Stimulated activated naive CD8-positive, alpha-beta T cell treated with anti-CD3 and anti-CD28 coated beads, Interleukin-15, Interleukin-2, amounts not matched to agents 100 U/mL and 50 U/mL, for 24 hours (primary cell): ENCODE data around the gene BRI3.

Experiments used
- ATAC-seq: fragments of 150-1000 bp; cut with Tn5 transposase; one replicate; pipeline ENCODE4 v1.10.0; 2021
- DNase-seq: peaks from one replicate; pipeline ENCODE4 v3.0.0; 2021

The BRI3 gene, protein sequence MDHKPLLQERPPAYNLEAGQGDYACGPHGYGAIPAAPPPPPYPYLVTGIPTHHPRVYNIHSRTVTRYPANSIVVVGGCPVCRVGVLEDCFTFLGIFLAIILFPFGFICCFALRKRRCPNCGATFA

DNA sequence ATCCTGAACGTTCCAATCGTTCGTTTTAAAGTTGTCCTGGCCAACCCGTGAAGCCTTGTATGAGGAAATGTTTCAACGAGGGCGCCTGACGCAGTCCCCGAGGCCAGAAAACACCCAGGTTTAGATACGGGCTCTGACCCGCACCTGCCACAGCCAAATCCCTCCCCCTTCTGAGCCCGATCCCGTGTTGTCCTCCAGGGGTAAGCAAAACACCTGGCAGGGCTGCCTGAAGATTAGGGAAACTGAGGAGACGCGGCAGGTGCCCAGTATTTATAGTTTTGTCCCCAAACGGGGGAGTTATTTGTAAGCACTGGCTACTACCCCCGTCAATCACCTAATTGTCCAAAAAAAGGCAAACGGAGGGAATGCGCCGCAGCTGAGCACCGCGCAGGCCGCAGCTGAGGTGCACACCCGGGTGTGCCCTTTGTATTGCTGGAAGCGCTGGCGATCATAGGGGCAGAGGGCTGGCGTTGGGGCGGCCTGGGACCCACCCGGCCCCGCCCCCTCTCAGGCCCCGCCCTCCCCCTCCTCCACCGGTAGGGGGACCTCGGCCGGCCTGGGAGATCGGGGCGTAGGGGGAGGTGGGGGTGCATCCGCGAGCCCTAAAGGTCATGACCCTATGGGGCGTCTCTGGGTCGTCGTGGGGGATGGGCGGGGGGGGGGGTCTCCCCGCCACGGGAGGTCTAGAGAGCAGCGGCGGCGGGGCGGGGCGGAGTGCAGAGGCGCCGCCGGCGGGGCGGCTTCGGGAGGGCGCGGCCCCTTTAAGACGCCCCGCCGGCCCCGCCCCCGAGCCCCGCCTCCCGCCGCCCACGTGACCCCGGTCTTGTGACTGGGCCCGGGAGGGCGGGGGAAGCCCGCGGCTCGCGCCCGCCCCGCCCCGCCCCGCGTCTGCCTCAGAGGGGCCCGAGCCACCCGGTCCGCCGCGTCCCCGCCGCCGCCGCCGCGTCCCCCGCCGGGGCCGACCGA lies at the start of gene BRI3:
BRI3 (plus strand) TSS at position 896 of the 966 bp plus-strand sequence. CDS start 110 bp downstream, outside the sequence.
- ATAC-seq = peak; percentile 86
- DNase-seq = peak; percentile 92

DNA sequence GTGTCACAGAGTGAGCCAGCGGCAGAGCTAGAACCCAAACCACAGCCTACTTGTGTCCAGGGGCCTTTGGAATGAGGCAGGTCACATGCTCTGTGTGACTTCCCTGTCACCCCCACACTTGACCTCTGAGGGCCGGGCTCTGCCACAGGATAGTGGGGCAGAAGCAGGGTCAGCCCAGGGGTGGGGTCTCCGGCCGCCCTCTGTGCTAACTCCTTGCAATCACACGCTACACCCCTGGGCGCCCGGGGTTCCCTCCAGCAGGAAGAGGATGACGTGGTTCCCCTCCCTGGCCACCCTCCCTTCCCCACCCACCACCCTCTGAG lies 49.3 kb upstream of the BRI3 start:
- no peak for ATAC-seq

GRCh38 chr7:98232799-98233198 lies 48.7 kb upstream of the BRI3 start:
- DNase-seq (no peak), ATAC-seq (no peak)

More for the DNA sequence above, 49.3 kb upstream of the BRI3 start:
- no peak for DNase-seq

GRCh38 chr7:98233219-98234070 lies 48.0 kb upstream of the BRI3 start:
- DNase-seq (no peak), ATAC-seq (no peak)

GRCh38 chr7:98234429-98235147 lies 46.9 kb upstream of the BRI3 start:
- DNase-seq = no peak
- ATAC-seq = no peak

DNA sequence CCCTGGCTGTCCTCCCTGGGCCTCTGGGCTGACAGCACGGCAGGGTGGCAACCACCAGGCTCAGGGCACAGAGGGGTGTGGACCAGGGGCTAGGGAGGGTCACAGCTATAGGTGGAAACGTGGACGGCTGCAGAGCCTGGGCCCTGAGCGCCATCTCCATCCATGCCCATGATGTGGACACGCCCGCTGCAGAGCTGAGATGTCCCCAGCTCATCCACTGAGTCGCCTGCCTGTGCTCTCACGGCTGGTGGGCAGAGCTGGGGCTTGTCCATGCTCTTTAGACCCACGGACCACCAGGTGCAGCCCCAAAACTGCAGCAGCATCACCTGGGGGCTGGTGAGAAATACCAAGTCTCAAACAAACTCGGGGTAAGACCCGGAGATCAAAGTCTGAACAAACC lies 45.6 kb upstream of the BRI3 start:
- DNase-seq = no peak
- no peak for ATAC-seq

- ATAC-seq (no peak), DNase-seq (no peak)
Measured at GRCh38 chr7:98236355-98237185, 44.9 kb upstream of the BRI3 start.

- no peak for ATAC-seq
- DNase-seq = no peak
Measured at GRCh38 chr7:98238076-98238475, 43.4 kb upstream of the BRI3 start.

DNA sequence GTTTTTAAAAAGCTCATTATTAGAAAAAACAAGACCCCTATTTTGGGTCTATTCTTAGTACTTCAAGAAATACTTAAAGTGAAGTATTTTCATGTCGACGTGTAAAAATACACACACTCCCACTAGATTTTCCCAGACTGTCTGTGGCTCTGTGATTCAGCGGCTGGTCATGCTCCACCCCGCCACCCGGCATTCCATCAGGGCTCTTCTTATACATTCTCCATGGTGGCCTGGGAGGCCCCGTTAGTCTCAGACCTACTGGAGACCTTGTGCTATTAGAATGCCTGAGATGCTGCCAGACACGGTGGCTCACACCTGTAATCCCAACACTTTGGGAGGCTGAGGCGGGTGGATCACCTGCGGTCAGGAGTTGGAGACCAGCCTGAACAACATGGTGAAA lies 42.5 kb upstream of the BRI3 start:
- ATAC-seq (no peak), DNase-seq (no peak)

- DNase-seq = peak; percentile 43
- ATAC-seq = peak; percentile 36
Measured at GRCh38 chr7:98240961-98241673, 40.4 kb upstream of the BRI3 start.

- ATAC-seq (no peak), DNase-seq (no peak)
Measured at GRCh38 chr7:98241674-98242241, 39.7 kb upstream of the BRI3 start.

DNA sequence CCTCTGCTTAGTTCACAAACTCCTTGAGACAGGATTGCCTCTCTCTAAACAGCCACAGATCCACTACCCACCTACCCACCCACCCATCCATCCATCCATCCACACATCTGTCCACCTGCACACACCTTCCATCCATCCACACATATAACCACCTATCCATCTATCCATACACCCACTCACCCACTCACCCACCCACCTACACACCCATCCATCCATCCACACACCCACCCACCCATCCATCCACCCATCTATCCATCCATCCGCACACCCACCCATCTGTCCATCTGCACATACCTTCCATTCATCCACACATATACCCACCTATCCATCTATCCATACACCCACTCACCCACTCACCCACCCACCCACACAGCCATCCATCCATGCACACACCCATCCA lies 39.1 kb upstream of the BRI3 start:
- no peak for ATAC-seq
- DNase-seq = no peak

DNA sequence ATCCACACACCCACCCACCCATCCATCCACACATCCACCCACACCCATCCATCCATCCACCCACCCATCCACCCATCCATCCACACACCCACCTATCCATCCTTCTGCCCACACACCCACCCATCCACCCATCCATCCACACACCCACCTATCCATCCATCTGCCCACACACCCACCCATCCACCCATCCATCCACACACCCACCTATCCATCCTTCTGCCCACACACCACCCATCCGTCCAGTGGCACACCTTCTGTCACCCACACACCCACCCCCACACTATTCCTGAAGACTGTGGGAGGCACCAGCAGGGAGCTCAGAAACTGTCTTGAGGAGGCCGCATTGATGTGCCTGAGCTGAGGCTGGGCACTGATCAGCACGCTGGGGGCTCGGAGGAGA lies 38.6 kb upstream of the BRI3 start:
- no peak for ATAC-seq

DNA sequence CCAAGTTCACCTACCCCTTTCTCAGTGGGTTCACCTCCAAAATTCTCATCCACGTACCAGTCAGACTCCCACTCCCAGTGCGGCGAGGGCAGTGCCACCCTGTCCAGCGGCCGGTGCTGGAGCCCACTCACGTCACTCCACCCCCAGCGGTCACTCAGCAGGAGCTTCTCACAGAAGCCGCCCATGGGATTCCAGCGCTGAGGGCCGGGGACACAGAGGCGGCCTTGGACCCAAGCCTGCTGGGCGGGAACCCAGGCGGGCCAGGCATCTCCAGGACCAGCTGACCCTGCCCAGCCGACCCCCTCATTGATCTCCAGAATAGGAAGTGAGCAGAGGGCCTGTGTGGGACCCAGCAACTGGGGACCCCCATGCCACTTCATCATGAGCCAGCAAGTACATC lies 36.6 kb upstream of the BRI3 start:
- ATAC-seq (no peak), DNase-seq (no peak)

More for the DNA sequence above, 38.6 kb upstream of the BRI3 start:
- DNase-seq = no peak

- ATAC-seq (no peak), DNase-seq (no peak)
Measured at GRCh38 chr7:98248156-98248555, 33.3 kb upstream of the BRI3 start.

- ATAC-seq (no peak), DNase-seq (no peak)
Measured at GRCh38 chr7:98249106-98249505, 32.4 kb upstream of the BRI3 start.

- DNase-seq = peak; percentile 37
- ATAC-seq = no peak
Measured at GRCh38 chr7:98250789-98251188, 30.7 kb upstream of the BRI3 start.

- peak; percentile 15 for DNase-seq
- ATAC-seq = no peak
Measured at GRCh38 chr7:98251231-98251600, 30.3 kb upstream of the BRI3 start.

- DNase-seq = peak; percentile 91
- peak; percentile 98 for ATAC-seq
Measured at GRCh38 chr7:98251601-98252424, 29.7 kb upstream of the BRI3 start, which contains the start of gene TECPR1. Gene TECPR1, minus strand, starts transcription at chr7:98252232. Its CDS starts 6,086 bp downstream, at chr7:98246146.
